GM21723 (cell line): Measurements from ENCODE around the gene RIPK1.

Source experiments
- ATAC-seq: cut with Tn5 transposase; IDR thresholded peaks from one replicate; pipeline ENCODE4 v1.9.1; 2021; ENCODE audit warnings: mild to moderate bottlenecking, moderate library complexity; ENCODE audit not compliant: unreplicated experiment

The RIPK1 gene

GRCh38 chr6:3079682-3080081 lies 11.4 kb downstream of the RIPK1 start:
- no peak for ATAC-seq

- no peak for ATAC-seq
These were observed 13.7 kb downstream of the RIPK1 start for GRCh38 chr6:3081960-3082359.

- no peak for ATAC-seq
These were observed 16.8 kb downstream of the RIPK1 start for GRCh38 chr6:3085074-3085473.

- ATAC-seq: no peak
These were observed 18.1 kb downstream of the RIPK1 start for GRCh38 chr6:3086282-3086946.

GRCh38 chr6:3088446-3088845 lies 20.2 kb downstream of the RIPK1 start:
- no peak for ATAC-seq

- ATAC-seq: no peak
These were observed 20.7 kb downstream of the RIPK1 start for GRCh38 chr6:3088968-3089367.

- ATAC-seq: no peak
These were observed 21.7 kb downstream of the RIPK1 start for GRCh38 chr6:3090013-3090412.

- ATAC-seq: no peak
These were observed 26.5 kb downstream of the RIPK1 start for GRCh38 chr6:3094815-3095214.

GRCh38 chr6:3102875-3103274 lies 34.6 kb downstream of the RIPK1 start:
- no peak for ATAC-seq

GRCh38 chr6:3108746-3109414 lies 40.6 kb downstream of the RIPK1 start:
- no peak for ATAC-seq

GRCh38 chr6:3109761-3110160 lies 41.5 kb downstream of the RIPK1 start:
- ATAC-seq: no peak

GRCh38 chr6:3114377-3114776 lies 46.1 kb downstream of the RIPK1 start:
- ATAC-seq: no peak

GRCh38 chr6:3117912-3118352 lies 49.6 kb downstream of the RIPK1 start:
- ATAC-seq: no peak

GRCh38 chr6:3118353-3119039 lies 50.2 kb downstream of the RIPK1 start, which contains the start of gene BPHL:
Gene BPHL (plus strand): TSS chr6:3118711. CDS start chr6:3118741, 30 bp downstream.
- peak; percentile 94 for ATAC-seq

- ATAC-seq: peak; percentile 33
These were observed 50.9 kb downstream of the RIPK1 start for GRCh38 chr6:3119040-3119723.

- ATAC-seq: no peak
These were observed 52.4 kb downstream of the RIPK1 start for GRCh38 chr6:3120765-3121089.

- ATAC-seq: no peak
These were observed 54.5 kb downstream of the RIPK1 start for GRCh38 chr6:3122823-3123182.

- ATAC-seq: no peak
These were observed 56.4 kb downstream of the RIPK1 start for GRCh38 chr6:3124667-3125066.

GRCh38 chr6:3125815-3126214 lies 57.5 kb downstream of the RIPK1 start:
- ATAC-seq: no peak

GRCh38 chr6:3128356-3129108 lies 60.2 kb downstream of the RIPK1 start:
- ATAC-seq: no peak

- no peak for ATAC-seq
These were observed 63.4 kb downstream of the RIPK1 start for GRCh38 chr6:3131695-3132094.
